NT2/D1 (cell line): ENCODE results near the gene FREM2.

Experiments used
- SUZ12 ChIP-seq: IDR thresholded peaks from 2 replicates; pipeline ENCODE4 v1.6.1; 2011; ENCODE audit not compliant: insufficient read length, insufficient read depth; ENCODE audit errors: extremely low read depth
- YY1 ChIP-seq: IDR thresholded peaks from 2 replicates; pipeline ENCODE4 v1.6.1; 2011; ENCODE audit not compliant: insufficient read length, insufficient read depth
- ZNF274 ChIP-seq: IDR thresholded peaks from 2 replicates; pipeline ENCODE4 v1.6.1; 2011; ENCODE audit warnings: mild to moderate bottlenecking, low read depth, low read length

DNA sequence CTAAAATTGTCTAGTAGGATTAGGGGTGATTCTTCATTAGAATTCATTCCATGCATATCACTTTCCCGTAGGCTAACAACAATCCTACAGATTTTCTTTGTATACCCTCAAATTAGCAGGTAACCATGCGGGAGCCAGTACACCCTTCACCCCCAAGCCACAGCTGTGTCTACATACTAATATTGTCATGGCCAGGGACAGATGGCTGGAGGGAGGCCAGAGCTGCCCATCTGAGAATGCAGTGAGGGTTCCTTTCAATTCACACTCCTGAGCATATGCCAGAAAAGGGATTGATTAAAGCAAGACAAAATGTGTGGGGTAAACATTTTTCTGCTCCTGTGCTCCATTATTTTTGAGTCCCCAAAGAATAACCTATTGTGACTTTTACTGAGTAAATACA is 68.9 kb downstream of the FREM2 start:
- TF ChIP-seq ZNF274 (no peak), YY1 (no peak), SUZ12 (no peak)
